ENCODE measurements around the gene CNOT4. TPM values are rescaled to one million over a fixed set of nuclear protein-coding genes. Genes with fewer than 3 reads are reported as not detected.

CNOT4 gene
- total RNA-seq, 1 experiment from 2014 or later = 22.0 TPM

DNA sequence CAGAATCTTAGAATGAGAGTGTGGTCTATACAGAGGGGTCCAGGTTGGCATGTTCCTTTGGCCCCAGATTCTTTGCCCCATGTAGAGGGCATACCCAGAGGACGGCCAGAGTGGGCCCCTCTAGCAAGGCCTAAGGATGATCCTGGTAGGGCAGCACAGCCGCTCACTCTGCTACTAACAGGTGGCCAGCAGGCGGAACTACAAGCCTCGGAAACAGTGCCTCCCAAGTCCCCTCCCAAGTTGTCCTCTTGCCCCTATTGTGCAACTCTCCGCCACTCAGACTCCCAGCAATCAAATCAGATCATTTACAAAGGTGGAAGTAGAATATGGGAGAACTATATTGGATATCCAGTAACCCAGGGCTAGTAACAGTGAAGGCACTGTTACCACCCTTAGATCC is 168.9 kb downstream of the CNOT4 start:
- Mint-ChIP-seq H3K4me1 (ENCODE audit: low read depth, unreplicated experiment) (peaks cover 8% of the 10 kb centered on the region), H3K4me3 (ENCODE audit: unreplicated experiment) (no peak overlapping the region), H3K27me3 (ENCODE audit: insufficient read depth, unreplicated experiment) (peaks cover 12% of the 10 kb centered on the region), H3K27ac (ENCODE audit: unreplicated experiment) (no peak overlapping the region), H3K36me3 (ENCODE audit: insufficient read depth, unreplicated experiment) (no peaks in the 10 kb centered on the region), H3K9me3 (ENCODE audit: unreplicated experiment) (no peaks in the 10 kb centered on the region)
- no TSS peak for BruUV-seq (replicated peaks)
- ChIA-PET CTCF (no interaction called here), POLR2A (no interaction called here)
- DNase-seq = peak; percentile 68 to 73
- H3K4me3 ChIP-seq (ENCODE audit: low read depth, low read length) = no peak overlapping the region
- H3K9me3 ChIP-seq = no peaks in the 10 kb centered on the region
- TF ChIP-seq, protein P1, sequence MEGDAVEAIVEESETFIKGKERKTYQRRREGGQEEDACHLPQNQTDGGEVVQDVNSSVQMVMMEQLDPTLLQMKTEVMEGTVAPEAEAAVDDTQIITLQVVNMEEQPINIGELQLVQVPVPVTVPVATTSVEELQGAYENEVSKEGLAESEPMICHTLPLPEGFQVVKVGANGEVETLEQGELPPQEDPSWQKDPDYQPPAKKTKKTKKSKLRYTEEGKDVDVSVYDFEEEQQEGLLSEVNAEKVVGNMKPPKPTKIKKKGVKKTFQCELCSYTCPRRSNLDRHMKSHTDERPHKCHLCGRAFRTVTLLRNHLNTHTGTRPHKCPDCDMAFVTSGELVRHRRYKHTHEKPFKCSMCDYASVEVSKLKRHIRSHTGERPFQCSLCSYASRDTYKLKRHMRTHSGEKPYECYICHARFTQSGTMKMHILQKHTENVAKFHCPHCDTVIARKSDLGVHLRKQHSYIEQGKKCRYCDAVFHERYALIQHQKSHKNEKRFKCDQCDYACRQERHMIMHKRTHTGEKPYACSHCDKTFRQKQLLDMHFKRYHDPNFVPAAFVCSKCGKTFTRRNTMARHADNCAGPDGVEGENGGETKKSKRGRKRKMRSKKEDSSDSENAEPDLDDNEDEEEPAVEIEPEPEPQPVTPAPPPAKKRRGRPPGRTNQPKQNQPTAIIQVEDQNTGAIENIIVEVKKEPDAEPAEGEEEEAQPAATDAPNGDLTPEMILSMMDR (IDR thresholded peaks at IDR 0.05; ENCODE audit: insufficient read depth in 1 of 2, low read depth in 1 of 2, low read length in 1 of 2, severe bottlenecking in 1 of 2, unreplicated experiment in 1 of 2) = peak; percentile 25 to 30
- intact Hi-C loops (cut with micrococcal nuclease; ENCODE audit: unreplicated experiment) = no loop called here
- H3K36me3 ChIP-seq (ENCODE audit: control insufficient read depth, insufficient read depth, low read length) = no peaks in the 10 kb centered on the region
- no peaks in the 10 kb centered on the region for H3K27me3 ChIP-seq (replicated peaks; ENCODE audit: control insufficient read depth, insufficient read depth, low read length)
- H3K4me1 ChIP-seq = peaks cover 5% of the 10 kb centered on the region; the same call in 1 of the 2 replicates

DNA sequence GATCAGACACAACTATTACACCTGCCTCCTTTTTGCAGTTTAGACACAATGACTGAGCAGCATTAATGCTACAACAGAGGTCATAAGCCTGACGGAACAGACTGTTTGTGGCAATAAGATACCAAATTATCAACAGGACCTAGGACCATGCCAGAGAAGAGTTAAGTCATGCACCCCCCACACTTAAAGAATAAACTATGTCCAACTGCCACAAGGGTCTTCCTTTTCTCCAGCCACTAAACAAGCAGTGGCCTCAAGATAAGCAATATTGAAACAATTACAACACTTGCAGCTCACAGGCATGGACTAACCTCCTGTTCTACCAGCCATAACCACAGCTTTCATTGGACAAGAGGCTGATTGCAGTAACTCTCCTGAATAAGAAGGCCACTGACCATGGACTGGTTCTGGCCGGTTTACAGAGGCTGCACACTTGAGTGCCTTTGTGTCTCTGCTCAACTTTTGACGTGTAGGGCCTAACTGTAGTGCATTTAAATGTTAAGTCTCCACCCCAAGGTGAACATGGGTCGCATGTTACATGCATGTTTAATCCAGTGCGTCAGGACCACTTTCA is 171.8 kb downstream of the CNOT4 start:
- no TSS peak for BruUV-seq (replicated peaks)
- Mint-ChIP-seq H3K27ac (ENCODE audit: unreplicated experiment) (no peak overlapping the region), H3K9me3 (ENCODE audit: unreplicated experiment) (no peaks in the 10 kb centered on the region), H3K27me3 (ENCODE audit: insufficient read depth, unreplicated experiment) (peaks cover 8% of the 10 kb centered on the region), H3K4me3 (ENCODE audit: unreplicated experiment) (no peak overlapping the region), H3K36me3 (ENCODE audit: insufficient read depth, unreplicated experiment) (no peaks in the 10 kb centered on the region), H3K4me1 (ENCODE audit: low read depth, unreplicated experiment) (peaks cover 14% of the 10 kb centered on the region)
- ChIA-PET CTCF (no interaction called here), POLR2A (no interaction called here)
- Histone ChIP-seq H3K36me3 (ENCODE audit: control insufficient read depth, insufficient read depth, low read length) (no peaks in the 10 kb centered on the region), H3K4me1 (peaks cover 10% of the 10 kb centered on the region), H3K9me3 (no peaks in the 10 kb centered on the region), H3K27me3 (replicated peaks; ENCODE audit: control insufficient read depth, insufficient read depth, low read length) (no peaks in the 10 kb centered on the region), H3K4me3 (ENCODE audit: low read depth, low read length) (no peak overlapping the region)
- TF ChIP-seq, protein P1 (IDR thresholded peaks at IDR 0.05; ENCODE audit: insufficient read depth in 1 of 2, low read depth in 1 of 2, low read length in 1 of 2, severe bottlenecking in 1 of 2, unreplicated experiment in 1 of 2) = no peak
- no peak for DNase-seq
- intact Hi-C loops (cut with micrococcal nuclease; ENCODE audit: unreplicated experiment) = loop anchor here (5.0 to 10.0 kb wide), 2 partner anchors 219 to 653 kb away; partner anchors contain the start of gene NUP205

DNA sequence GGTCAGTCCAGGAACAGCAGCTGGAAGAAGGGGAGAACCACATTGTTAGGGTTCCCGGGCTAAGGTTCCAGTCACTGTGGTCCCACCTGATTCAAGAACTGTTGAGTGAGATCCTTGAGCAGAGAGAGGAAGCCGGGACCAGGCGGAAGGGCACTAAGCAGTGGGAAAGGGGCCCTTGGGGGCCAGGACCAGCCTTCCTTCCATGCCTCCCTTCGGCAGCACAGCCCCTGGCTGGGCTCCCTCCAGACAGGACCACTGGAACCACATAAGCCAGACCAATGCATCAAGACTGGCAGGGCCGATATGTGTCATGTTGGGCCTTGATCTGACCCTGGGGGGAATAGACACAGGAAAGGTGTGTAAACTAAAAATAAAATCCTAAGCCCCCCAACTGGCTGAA is 172.4 kb downstream of the CNOT4 start:
- TF ChIP-seq, protein P1 (IDR thresholded peaks at IDR 0.05; ENCODE audit: insufficient read depth in 1 of 2, low read depth in 1 of 2, low read length in 1 of 2, severe bottlenecking in 1 of 2, unreplicated experiment in 1 of 2) = no peak
- Histone ChIP-seq H3K27me3 (replicated peaks; ENCODE audit: control insufficient read depth, insufficient read depth, low read length) (no peaks in the 10 kb centered on the region), H3K4me1 (peaks cover 10% of the 10 kb centered on the region), H3K4me3 (ENCODE audit: low read depth, low read length) (no peak overlapping the region), H3K36me3 (ENCODE audit: control insufficient read depth, insufficient read depth, low read length) (no peaks in the 10 kb centered on the region), H3K9me3 (no peaks in the 10 kb centered on the region)
- Mint-ChIP-seq H3K9me3 (ENCODE audit: unreplicated experiment) (no peaks in the 10 kb centered on the region), H3K27me3 (ENCODE audit: insufficient read depth, unreplicated experiment) (peaks cover 8% of the 10 kb centered on the region), H3K4me3 (ENCODE audit: unreplicated experiment) (no peak overlapping the region), H3K36me3 (ENCODE audit: insufficient read depth, unreplicated experiment) (no peaks in the 10 kb centered on the region), H3K27ac (ENCODE audit: unreplicated experiment) (no peak overlapping the region), H3K4me1 (ENCODE audit: low read depth, unreplicated experiment) (peaks cover 14% of the 10 kb centered on the region)
- DNase-seq = no peak
- ChIA-PET POLR2A (no interaction called here), CTCF (no interaction called here)
- intact Hi-C loops (cut with micrococcal nuclease; ENCODE audit: unreplicated experiment) = loop anchor here (5.0 to 10.0 kb wide), 2 partner anchors 220 to 653 kb away; partner anchors contain the start of gene NUP205
- BruUV-seq (replicated peaks) = no TSS peak
